Stimulated activated CD4-positive, alpha-beta T cell treated with anti-CD3 and anti-CD28 coated beads, TNF-alpha, amount 100 ng/mL, for 1 hour (primary cell): ENCODE measurements around the gene SYT12.

ENCODE experiments used
- DNase-seq, 3 donors: peaks; one replicate each; pipeline ENCODE4 v3.0.0-alpha.2; 2020; ENCODE audit warnings: low read depth in 3 of 3, low spot score in 1 of 3

SYT12 gene

DNA sequence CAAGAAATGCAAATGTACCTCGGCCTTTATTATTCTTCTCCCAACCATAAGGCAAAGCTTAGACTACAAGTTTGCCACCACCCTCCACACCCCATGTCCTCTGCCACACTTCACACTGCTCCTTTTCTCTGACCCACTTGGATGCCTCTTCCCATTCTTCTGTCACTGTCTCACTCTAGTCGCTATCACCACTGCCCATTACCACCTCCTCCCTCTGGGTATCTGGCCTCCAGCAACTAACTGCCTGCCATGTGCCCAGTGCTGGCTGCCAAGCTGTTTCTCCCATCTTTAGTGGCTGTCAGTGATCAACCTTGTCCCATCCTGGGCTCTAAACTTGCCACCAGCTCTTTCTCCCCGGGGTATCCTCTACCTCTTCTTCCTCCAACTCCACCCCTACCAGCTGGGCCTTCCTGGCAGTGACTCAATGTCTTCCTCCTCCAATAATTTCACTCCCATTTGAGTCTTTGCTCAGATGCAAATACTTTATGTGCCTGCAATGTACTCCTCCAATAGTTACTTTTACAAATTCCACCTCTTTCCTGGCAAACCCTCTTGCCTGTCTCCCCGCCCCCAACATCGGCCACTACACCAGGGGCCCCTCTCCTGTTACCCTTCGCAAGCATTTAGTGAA, 76.0 kb downstream of the SYT12 start:
- DNase-seq: no peak

DNA sequence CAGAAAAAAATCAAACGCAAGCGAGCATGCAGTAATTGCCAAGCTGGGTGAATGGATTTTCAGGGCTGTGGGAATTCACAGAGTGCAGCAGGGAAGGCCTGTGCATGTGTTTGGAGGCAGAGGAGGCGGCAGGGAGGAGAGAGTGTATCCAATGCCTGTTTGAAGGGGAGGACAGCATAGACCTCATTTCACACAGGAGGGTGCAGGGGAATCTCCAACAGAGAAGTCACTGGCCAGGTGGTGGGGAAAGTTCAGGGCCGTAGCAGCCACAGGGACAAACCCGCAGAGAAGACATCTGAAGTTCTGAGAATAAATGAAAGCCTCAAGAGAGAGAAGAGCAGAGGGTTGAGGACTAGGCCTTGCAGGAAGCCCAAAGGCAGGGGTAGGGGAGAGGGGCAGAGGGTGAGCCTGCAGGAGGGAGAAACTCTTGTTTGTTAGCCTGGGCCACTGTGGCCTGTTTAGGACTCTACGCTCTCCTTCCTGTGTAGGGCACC, 76.9 kb downstream of the SYT12 start:
- no peak for DNase-seq
